ENCODE results near the gene EPHA5. TPM values are rescaled to one million over a fixed set of nuclear protein-coding genes. Genes with fewer than 3 reads are reported as not detected.

Gene EPHA5
- total and polyA plus RNA-seq, 7 donors = 0.01 to 0.06 (median 0.01) TPM; not detected in 4

GRCh38 chr4:65302145-65302544, 368.1 kb downstream of the EPHA5 start:
- H3K27ac ChIP-seq = no peak overlapping the region
- no peaks in the 10 kb centered on the region for H3K27me3 ChIP-seq (ENCODE audit: insufficient read depth in 3 of 3, low read length in 2 of 3)
- intact Hi-C loops (cut with DNase I) = no loop called here
- no peak for TF ChIP-seq CTCF (IDR thresholded peaks at IDR 0.05)
- H3K4me3 ChIP-seq = no peak overlapping the region
- no peaks in the 10 kb centered on the region for H3K36me3 ChIP-seq (ENCODE audit: insufficient read depth in 1 of 2, low read depth in 1 of 2)
- no peaks in the 10 kb centered on the region for H3K9me3 ChIP-seq
- WGBS, 3 donors = 36 to 55% (median 48%) methylated on average over 1 of the region's 1 CpG
- DNase-seq = no peak
- ATAC-seq = no peak
- H3K4me1 ChIP-seq = no peaks in the 10 kb centered on the region

GRCh38 chr4:65296246-65296645, 374.0 kb downstream of the EPHA5 start:
- Histone ChIP-seq H3K27ac (no peak overlapping the region), H3K9me3 (no peaks in the 10 kb centered on the region), H3K4me3 (no peak overlapping the region), H3K36me3 (ENCODE audit: insufficient read depth in 1 of 2, low read depth in 1 of 2) (no peaks in the 10 kb centered on the region), H3K27me3 (ENCODE audit: insufficient read depth in 3 of 3, low read length in 2 of 3) (no peaks in the 10 kb centered on the region), H3K4me1 (no peaks in the 10 kb centered on the region)
- intact Hi-C loops (cut with DNase I) = no loop called here
- no peak for DNase-seq
- TF ChIP-seq CTCF (IDR thresholded peaks at IDR 0.05) = no peak
- 56 to 70% (median 62%) methylated on average over 4 of the region's 4 CpGs for WGBS, 3 donors
- no peak for ATAC-seq

- no peaks in the 10 kb centered on the region for H3K4me1 ChIP-seq
- ATAC-seq = no peak
- no peak for DNase-seq
- 57 to 74% (median 74%) methylated on average over 3 of the region's 3 CpGs for WGBS, 3 donors
- no peaks in the 10 kb centered on the region for H3K27me3 ChIP-seq (ENCODE audit: insufficient read depth in 3 of 3, low read length in 2 of 3)
- no peak for TF ChIP-seq CTCF (IDR thresholded peaks at IDR 0.05)
- peaks cover 8% of the 10 kb centered on the region for H3K9me3 ChIP-seq
- no peak overlapping the region for H3K27ac ChIP-seq
- intact Hi-C loops (cut with DNase I) = no loop called here
- no peak overlapping the region for H3K4me3 ChIP-seq
- H3K36me3 ChIP-seq (ENCODE audit: insufficient read depth in 1 of 2, low read depth in 1 of 2) = no peaks in the 10 kb centered on the region
Measured at GRCh38 chr4:65287071-65287470, 383.2 kb downstream of the EPHA5 start.

All from psoas muscle (tissue), 8 donors.